Measurements from ENCODE around the gene SLBP.
A peak's percentile ranks its signal among the peaks of the same experiment; 100 is the strongest.

The SLBP gene

GRCh38 chr4:1648962-1649361 is 63.2 kb downstream of the SLBP start:
- Histone ChIP-seq H3K14ac (ENCODE audit: low read length in 2 of 2) (no peak overlapping the region), H2BK5ac (ENCODE audit: low read depth, low read length, poor library complexity, severe bottlenecking) (no peak overlapping the region), H3K9me3 (ENCODE audit: control insufficient read depth, low read length) (no peaks in the 10 kb centered on the region), H3K79me1 (replicated peaks; ENCODE audit: low read length, poor library complexity, severe bottlenecking) (peaks cover 6% of the 10 kb centered on the region), H2AFZ (ENCODE audit: low read depth, low read length) (no peak overlapping the region), H3K9ac (ENCODE audit: low read length) (no peak overlapping the region), H3K36me3 (ENCODE audit: control insufficient read depth in 1 of 2, insufficient read depth in 2 of 2, low read depth in 1 of 2, low read length in 2 of 2) (peaks cover 0 to 13% of the 10 kb centered on the region in 2 experiments), H4K8ac (ENCODE audit: low read length) (no peak overlapping the region), H2BK12ac (ENCODE audit: low read length in 2 of 2) (no peak overlapping the region), H2AK5ac (ENCODE audit: low read length, severe bottlenecking) (no peak overlapping the region), H2BK120ac (ENCODE audit: low read depth, low read length) (no peak overlapping the region), H2BK15ac (ENCODE audit: low read depth, poor library complexity, severe bottlenecking) (no peak overlapping the region), H3K4me2 (ENCODE audit: low read length, poor library complexity, severe bottlenecking) (no peak overlapping the region), H3K23ac (ENCODE audit: low read length in 2 of 2) (no peak overlapping the region), H3K18ac (ENCODE audit: low read depth in 1 of 2, low read length in 2 of 2) (no peak overlapping the region), H4K91ac (ENCODE audit: low read length) (no peak overlapping the region), H3K27me3 (ENCODE audit: control insufficient read depth in 1 of 2, insufficient read depth in 1 of 2, low read length in 2 of 2) (no peaks in the 10 kb centered on the region), H3K27ac (ENCODE audit: low read length, poor library complexity, severe bottlenecking) (no peak overlapping the region), H3K4ac (ENCODE audit: low read depth in 1 of 2, low read length in 2 of 2) (no peak overlapping the region), H3K4me1 (ENCODE audit: control insufficient read depth, insufficient read depth, low read depth, low read length) (peaks cover 17% of the 10 kb centered on the region), H3K4me3 (ENCODE audit: insufficient read depth in 1 of 2, low read depth in 1 of 2, low read length in 2 of 2) (no peak overlapping the region)
- 89% methylated on average over 3 of the region's 3 CpGs for WGBS
- no peak for DNase-seq

GRCh38 chr4:1647432-1647831 is 64.7 kb downstream of the SLBP start:
- Histone ChIP-seq H4K91ac (ENCODE audit: low read length) (no peak overlapping the region), H3K18ac (ENCODE audit: low read depth in 1 of 2, low read length in 2 of 2) (no peak overlapping the region), H3K4me2 (ENCODE audit: low read length, poor library complexity, severe bottlenecking) (no peak overlapping the region), H2BK15ac (ENCODE audit: low read depth, poor library complexity, severe bottlenecking) (no peak overlapping the region), H3K4ac (ENCODE audit: low read depth in 1 of 2, low read length in 2 of 2) (no peak overlapping the region), H3K4me3 (ENCODE audit: insufficient read depth in 1 of 2, low read depth in 1 of 2, low read length in 2 of 2) (no peak overlapping the region), H3K4me1 (ENCODE audit: control insufficient read depth, insufficient read depth, low read depth, low read length) (peaks cover 17% of the 10 kb centered on the region), H3K36me3 (ENCODE audit: control insufficient read depth in 1 of 2, insufficient read depth in 2 of 2, low read depth in 1 of 2, low read length in 2 of 2) (peaks cover 0 to 14% of the 10 kb centered on the region in 2 experiments), H3K9ac (ENCODE audit: low read length) (no peak overlapping the region), H3K79me1 (replicated peaks; ENCODE audit: low read length, poor library complexity, severe bottlenecking) (peaks cover 3% of the 10 kb centered on the region), H4K8ac (ENCODE audit: low read length) (no peak overlapping the region), H3K23ac (ENCODE audit: low read length in 2 of 2) (no peak overlapping the region), H2AK5ac (ENCODE audit: low read length, severe bottlenecking) (no peak overlapping the region), H3K27me3 (ENCODE audit: control insufficient read depth in 1 of 2, insufficient read depth in 1 of 2, low read length in 2 of 2) (no peaks in the 10 kb centered on the region), H2BK120ac (ENCODE audit: low read depth, low read length) (no peak overlapping the region), H3K14ac (ENCODE audit: low read length in 2 of 2) (no peak overlapping the region), H3K9me3 (ENCODE audit: control insufficient read depth, low read length) (no peaks in the 10 kb centered on the region), H2BK5ac (ENCODE audit: low read depth, low read length, poor library complexity, severe bottlenecking) (no peak overlapping the region), H2AFZ (ENCODE audit: low read depth, low read length) (no peak overlapping the region), H3K27ac (ENCODE audit: low read length, poor library complexity, severe bottlenecking) (no peak overlapping the region), H2BK12ac (ENCODE audit: low read length in 2 of 2) (no peak overlapping the region)
- 87% methylated on average over 19 of the region's 19 CpGs for WGBS
- DNase-seq, result no peak

GRCh38 chr4:1646690-1647089 is 65.4 kb downstream of the SLBP start:
- no peak overlapping the region for H4K8ac ChIP-seq (ENCODE audit: low read length)
- no peak overlapping the region for H3K18ac ChIP-seq (ENCODE audit: low read depth in 1 of 2, low read length in 2 of 2)
- H2AK5ac ChIP-seq (ENCODE audit: low read length, severe bottlenecking), result no peak overlapping the region
- no peak overlapping the region for H3K27ac ChIP-seq (ENCODE audit: low read length, poor library complexity, severe bottlenecking)
- H3K27me3 ChIP-seq (ENCODE audit: control insufficient read depth in 1 of 2, insufficient read depth in 1 of 2, low read length in 2 of 2), result no peaks in the 10 kb centered on the region
- no peak overlapping the region for H3K4ac ChIP-seq (ENCODE audit: low read depth in 1 of 2, low read length in 2 of 2)
- H3K79me1 ChIP-seq (replicated peaks; ENCODE audit: low read length, poor library complexity, severe bottlenecking), result peaks cover 3% of the 10 kb centered on the region
- no peaks in the 10 kb centered on the region for H3K9me3 ChIP-seq (ENCODE audit: control insufficient read depth, low read length)
- H2BK5ac ChIP-seq (ENCODE audit: low read depth, low read length, poor library complexity, severe bottlenecking), result no peak overlapping the region
- H2BK120ac ChIP-seq (ENCODE audit: low read depth, low read length), result no peak overlapping the region
- no peak overlapping the region for H3K14ac ChIP-seq (ENCODE audit: low read length in 2 of 2)
- H3K4me3 ChIP-seq (ENCODE audit: insufficient read depth in 1 of 2, low read depth in 1 of 2, low read length in 2 of 2), result no peak overlapping the region
- no peak for DNase-seq
- no peak overlapping the region for H4K91ac ChIP-seq (ENCODE audit: low read length)
- H2BK15ac ChIP-seq (ENCODE audit: low read depth, poor library complexity, severe bottlenecking), result peak overlapping the region; percentile 18
- no peak overlapping the region for H2BK12ac ChIP-seq (ENCODE audit: low read length in 2 of 2)
- no peak overlapping the region for H3K23ac ChIP-seq (ENCODE audit: low read length in 2 of 2)
- peaks cover 17% of the 10 kb centered on the region for H3K4me1 ChIP-seq (ENCODE audit: control insufficient read depth, insufficient read depth, low read depth, low read length)
- WGBS, result 91% methylated on average over 7 of the region's 7 CpGs
- no peak overlapping the region for H3K4me2 ChIP-seq (ENCODE audit: low read length, poor library complexity, severe bottlenecking)
- no peak overlapping the region for H2AFZ ChIP-seq (ENCODE audit: low read depth, low read length)
- H3K36me3 ChIP-seq (ENCODE audit: control insufficient read depth in 1 of 2, insufficient read depth in 2 of 2, low read depth in 1 of 2, low read length in 2 of 2), result peaks cover 0 to 14% of the 10 kb centered on the region in 2 experiments
- no peak overlapping the region for H3K9ac ChIP-seq (ENCODE audit: low read length)

GRCh38 chr4:1644891-1645657 is 67.0 kb downstream of the SLBP start:
- no peak overlapping the region for H3K18ac ChIP-seq (ENCODE audit: low read depth in 1 of 2, low read length in 2 of 2)
- no peak overlapping the region for H3K4ac ChIP-seq (ENCODE audit: low read depth in 1 of 2, low read length in 2 of 2)
- no peak overlapping the region for H4K8ac ChIP-seq (ENCODE audit: low read length)
- H2AFZ ChIP-seq (ENCODE audit: low read depth, low read length), result no peak overlapping the region
- H2AK5ac ChIP-seq (ENCODE audit: low read length, severe bottlenecking), result no peak overlapping the region
- peak overlapping the region; percentile 30 for H3K4me2 ChIP-seq (ENCODE audit: low read length, poor library complexity, severe bottlenecking)
- H3K9ac ChIP-seq (ENCODE audit: low read length), result peak overlapping the region; percentile 48
- H3K23ac ChIP-seq (ENCODE audit: low read length in 2 of 2), result no peak overlapping the region
- H3K9me3 ChIP-seq (ENCODE audit: control insufficient read depth, low read length), result no peaks in the 10 kb centered on the region
- no peak overlapping the region for H2BK5ac ChIP-seq (ENCODE audit: low read depth, low read length, poor library complexity, severe bottlenecking)
- H3K36me3 ChIP-seq (ENCODE audit: control insufficient read depth in 1 of 2, insufficient read depth in 2 of 2, low read depth in 1 of 2, low read length in 2 of 2), result peaks cover 0 to 14% of the 10 kb centered on the region in 2 experiments
- no peak overlapping the region for H2BK12ac ChIP-seq (ENCODE audit: low read length in 2 of 2)
- H3K79me1 ChIP-seq (replicated peaks; ENCODE audit: low read length, poor library complexity, severe bottlenecking), result peaks cover 3% of the 10 kb centered on the region
- no peak overlapping the region for H2BK15ac ChIP-seq (ENCODE audit: low read depth, poor library complexity, severe bottlenecking)
- peak overlapping the region; percentile 9 to 50 for H3K4me3 ChIP-seq (ENCODE audit: insufficient read depth in 1 of 2, low read depth in 1 of 2, low read length in 2 of 2)
- no peak overlapping the region for H3K14ac ChIP-seq (ENCODE audit: low read length in 2 of 2)
- H2BK120ac ChIP-seq (ENCODE audit: low read depth, low read length), result no peak overlapping the region
- no peaks in the 10 kb centered on the region for H3K27me3 ChIP-seq (ENCODE audit: control insufficient read depth in 1 of 2, insufficient read depth in 1 of 2, low read length in 2 of 2)
- H3K4me1 ChIP-seq (ENCODE audit: control insufficient read depth, insufficient read depth, low read depth, low read length), result peaks cover 17% of the 10 kb centered on the region
- peak overlapping the region; percentile 5 for H3K27ac ChIP-seq (ENCODE audit: low read length, poor library complexity, severe bottlenecking)
- peak; percentile 1 for DNase-seq
- 42% methylated on average over 21 of the region's 21 CpGs for WGBS
- no peak overlapping the region for H4K91ac ChIP-seq (ENCODE audit: low read length)
